Stimulated activated CD4-positive, alpha-beta T cell treated with anti-CD3 and anti-CD28 coated beads, TNF-alpha, amount 100 ng/mL, for 24 hours (primary cell): ENCODE measurements around the gene CDPF1.

Source experiments
- DNase-seq, 3 experiments: peaks; one replicate each; pipeline ENCODE4 v3.0.0-alpha.2; 2020; ENCODE audit warnings: low read depth in 3 of 3

The CDPF1 gene

DNA sequence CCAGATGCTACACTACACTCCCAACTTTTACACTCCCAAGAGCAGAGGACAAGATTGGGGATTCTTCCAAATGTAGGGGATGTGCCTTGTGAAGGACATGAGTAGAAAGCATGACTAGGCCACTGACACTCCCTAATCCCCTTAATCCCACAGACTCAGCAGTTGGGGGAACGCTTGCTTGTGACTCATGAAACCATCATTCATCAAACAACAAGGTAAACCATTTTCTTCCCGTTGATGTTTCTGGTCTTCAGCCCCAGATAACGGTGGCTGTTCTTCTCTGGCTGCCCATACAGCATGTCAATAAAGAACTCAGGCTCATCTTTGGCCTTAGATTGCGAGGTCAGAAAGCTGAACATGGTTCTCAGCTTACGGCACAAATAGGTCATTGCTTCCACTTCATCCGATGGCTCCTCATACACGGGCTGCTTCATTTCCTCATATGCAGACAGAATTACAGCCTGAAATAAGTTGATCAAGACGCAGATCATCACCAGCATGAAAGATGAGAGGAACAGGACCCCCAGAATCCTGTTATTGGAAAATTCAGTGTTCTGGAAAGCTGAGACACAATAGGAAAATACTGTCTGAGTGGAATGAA is 6.4 kb upstream of the CDPF1 start:
- DNase-seq = no peak

DNA sequence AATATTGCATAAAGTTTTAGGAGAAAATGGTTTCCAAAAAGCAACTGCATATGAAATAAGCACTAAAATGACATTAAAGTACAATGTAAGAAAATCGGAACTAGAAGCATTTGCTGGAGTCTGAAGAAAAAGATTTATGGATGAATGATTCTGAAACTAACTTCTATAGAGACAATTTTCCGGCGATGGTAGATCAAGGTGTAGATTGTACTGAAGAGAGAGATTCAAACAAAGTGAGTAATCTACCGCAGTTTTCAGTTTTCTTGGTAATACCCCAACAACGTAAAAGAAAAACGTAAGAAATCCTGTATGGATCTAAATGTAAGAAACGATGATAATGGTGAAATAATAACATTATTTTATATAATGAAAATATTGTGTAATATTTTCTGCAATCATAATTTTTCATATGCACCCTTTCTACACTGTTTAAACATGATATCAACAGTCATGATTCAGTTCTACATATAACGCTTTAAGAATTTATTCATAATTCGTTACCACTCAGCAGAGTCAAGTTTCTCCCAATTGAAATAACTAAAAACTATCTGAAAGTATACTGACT is 1.8 kb upstream of the CDPF1 start:
- DNase-seq = no peak

DNA sequence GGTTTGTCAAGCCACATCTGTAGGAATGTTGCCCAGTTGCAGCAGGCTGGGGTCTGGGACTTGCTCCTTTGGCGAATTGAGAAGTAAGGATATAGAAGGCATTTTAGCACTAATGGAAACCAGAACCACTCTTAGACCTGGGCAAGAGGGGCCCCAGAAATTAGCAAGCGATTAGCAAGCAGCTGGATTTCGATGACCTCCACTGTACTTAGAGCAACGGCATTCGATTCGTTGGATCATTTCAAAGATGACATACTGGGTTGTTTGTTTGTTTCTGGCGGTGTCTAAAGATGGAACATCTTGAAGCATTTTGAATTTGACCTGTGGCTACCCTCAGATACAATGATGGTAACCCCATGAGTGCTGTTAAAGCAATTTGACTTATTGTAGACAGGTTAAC is 1.2 kb upstream of the CDPF1 start:
- no peak for DNase-seq

DNA sequence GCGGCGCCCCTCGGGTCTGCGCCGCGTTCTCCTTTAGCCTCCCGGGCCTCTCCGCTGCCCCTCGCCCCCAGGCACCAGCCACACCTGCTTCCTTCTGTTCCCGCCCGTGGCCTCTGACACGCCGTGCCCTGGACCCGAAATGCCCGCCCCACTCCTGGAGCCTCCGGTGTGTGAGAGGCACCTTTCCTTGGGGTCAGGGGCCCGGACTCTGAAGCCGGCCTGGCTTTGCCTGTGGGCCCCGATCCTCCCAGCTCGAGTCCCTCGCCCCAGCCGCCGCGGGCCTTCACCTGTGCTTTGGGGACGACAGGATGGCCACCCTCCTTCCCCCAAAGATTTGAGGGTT is 661 bp upstream of the CDPF1 start:
- peak in 1 of 3 experiments; percentile 18 for DNase-seq

DNA sequence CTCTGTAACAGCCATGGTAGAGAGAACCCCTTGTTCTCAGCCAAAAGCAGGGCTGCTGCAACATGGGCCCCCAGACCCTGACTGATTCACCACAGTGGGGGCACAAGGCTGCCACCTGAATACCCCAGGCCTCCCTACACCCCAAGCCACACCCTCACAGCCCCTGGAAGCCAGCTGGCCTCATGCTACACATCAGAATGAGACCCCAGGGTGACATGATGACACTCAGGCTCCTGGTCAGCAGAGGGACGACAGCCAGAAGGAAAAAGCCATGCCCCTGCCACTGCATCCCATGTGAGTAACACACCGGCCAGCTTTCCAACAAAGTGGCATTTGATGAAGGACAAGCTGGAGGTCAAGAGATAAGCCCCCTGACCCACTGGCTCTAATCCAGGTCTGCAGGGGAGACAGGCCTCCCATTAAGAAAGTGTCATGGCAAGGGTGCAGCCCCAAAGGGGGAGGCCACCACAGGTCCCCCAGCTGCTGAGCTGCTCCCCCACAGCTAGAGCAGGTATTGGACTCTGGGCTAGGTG is 2.6 kb downstream of the CDPF1 start:
- DNase-seq = no peak

DNA sequence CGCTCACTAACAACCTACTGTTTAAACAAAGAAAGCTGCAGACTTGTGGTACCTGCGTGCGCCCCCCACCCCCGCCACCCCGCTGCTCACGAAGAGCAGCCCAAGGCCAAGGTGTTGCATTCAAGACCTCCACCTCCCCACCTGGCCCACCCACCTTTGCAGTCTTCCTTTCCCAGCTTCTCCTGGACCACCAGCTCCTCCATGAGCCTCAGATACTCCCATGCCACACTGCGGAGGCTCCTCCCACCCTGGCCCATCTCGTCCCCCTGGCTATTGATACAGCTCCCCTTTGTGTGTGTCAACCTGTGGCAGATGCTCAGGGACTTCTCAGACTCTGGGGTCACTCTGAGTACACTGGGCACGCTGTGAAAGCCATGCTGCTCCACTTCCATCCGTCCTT is 3.9 kb downstream of the CDPF1 start:
- no peak for DNase-seq

DNA sequence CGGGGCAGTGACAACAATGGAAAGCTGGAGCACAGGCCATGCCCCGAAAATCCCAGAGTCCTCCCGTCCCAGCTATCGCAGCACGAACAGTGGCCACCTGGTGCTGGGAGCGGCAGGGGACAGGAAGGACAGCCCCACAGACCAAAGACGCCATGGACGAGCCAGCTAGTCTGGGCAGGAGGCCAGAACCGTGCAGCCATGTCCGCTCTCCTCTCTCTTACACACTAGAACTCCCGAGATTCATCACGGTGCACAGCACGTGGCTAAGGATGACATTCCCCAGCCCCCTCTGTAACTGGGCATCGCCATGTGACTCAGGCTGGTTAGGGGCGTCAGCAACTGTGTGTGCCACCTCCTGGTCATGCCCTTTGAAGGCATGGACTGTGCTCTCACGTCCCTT is 4.6 kb downstream of the CDPF1 start:
- DNase-seq = no peak

DNA sequence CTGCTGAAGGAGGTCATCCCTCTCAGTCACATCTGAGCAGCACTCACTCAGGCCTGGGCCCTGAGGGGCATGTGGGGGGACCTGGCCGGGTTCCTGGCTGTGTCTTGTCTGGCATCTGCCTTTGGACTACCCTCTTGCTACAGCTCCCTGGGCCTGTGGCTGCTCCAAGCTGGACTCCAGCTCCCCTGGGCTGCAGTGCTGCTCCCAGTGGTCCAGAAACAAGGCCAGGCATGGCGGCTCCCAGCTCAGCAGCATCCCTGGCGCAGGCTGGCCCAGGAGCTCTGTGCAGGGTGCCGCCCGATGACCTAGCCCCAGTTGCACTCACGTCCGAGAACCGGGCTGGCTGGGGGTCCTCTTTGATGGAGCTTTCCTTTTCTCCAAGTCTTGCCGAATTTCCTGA is 5.3 kb downstream of the CDPF1 start:
- DNase-seq = no peak

DNA sequence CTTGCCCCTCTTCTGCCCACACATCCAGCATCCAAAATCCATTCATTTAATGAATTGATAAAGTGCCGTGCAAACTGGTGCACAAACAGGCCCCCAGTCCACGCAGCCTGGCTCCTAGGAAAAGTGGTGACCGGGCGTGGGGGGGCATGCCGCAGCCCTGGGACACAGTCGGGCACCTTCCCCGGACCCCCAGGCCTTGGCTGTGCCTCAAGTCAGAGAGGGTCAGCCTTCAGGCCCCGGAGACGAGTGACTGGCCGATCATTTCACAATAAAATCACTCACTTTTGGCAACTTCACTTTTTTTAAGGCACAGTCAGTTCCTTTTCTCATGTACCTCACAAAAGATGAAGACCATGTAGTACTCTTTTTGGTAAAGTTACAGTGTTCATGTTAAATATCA is 8.0 kb downstream of the CDPF1 start:
- DNase-seq = no peak

DNA sequence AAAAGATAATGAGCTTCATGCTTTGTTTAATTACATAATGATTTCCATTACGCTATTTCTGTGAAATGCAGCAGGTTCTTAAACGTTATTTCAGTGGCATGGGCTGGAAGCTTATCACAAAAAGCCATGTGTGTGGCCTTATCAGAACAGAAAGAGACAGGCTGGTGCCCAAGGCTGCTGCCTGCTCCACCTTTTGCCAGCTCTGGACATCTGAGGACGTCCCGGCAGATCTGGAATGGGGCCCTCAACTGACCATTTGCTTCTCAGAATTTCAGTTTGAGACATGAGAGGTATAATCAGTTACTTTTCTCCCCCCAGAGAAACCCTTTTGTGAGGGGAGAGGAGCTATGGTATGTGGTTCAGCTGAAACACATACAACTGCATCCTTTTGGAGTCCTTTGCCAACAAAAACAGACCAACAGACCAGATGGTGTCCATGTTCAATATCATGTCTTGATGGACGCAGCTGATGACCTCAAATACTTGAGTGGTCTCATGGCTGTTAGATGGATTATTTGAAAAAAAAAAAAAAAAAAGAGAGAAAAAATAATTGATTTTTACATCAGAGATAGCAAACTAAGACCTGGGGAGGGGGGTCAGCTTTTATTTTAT is 8.6 kb downstream of the CDPF1 start:
- DNase-seq = no peak

DNA sequence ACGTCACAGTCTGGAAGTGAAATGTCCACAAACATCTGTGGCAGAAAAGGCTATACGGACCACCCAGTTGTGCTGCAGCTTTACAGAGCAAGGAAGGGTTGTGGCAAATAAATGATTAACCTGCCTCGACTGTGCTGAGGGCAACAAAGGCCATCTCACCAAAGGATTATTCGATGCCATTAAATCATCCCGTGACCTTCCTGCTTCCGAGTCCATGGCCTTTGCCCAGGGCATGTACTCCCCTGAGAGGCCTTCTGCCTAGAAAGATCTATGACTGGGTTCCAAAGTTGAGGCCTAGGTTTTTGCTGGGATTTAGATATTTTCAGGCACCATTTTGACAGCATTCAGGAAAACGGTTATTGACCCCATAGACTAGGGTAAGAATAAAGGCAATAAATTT is 9.2 kb downstream of the CDPF1 start:
- no peak for DNase-seq

DNA sequence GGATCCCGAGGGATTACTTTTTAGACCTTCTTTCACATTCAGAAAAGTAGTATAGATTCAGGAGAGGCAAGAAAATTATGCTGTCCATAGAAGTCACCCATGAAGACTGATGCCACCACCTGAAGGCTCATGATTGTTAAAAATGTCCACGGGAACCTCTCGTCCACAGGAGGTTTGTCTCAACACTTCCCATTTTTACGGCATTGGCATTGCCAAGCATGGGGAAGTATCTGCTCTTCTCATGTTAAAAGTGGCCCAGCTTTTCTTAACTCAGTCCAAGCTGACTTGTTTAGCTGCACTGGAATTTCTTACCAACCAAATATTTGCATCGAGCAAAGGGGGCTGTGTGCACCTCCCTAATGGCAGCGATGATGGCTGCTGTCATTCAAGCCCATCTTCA is 9.6 kb downstream of the CDPF1 start:
- no peak for DNase-seq

DNA sequence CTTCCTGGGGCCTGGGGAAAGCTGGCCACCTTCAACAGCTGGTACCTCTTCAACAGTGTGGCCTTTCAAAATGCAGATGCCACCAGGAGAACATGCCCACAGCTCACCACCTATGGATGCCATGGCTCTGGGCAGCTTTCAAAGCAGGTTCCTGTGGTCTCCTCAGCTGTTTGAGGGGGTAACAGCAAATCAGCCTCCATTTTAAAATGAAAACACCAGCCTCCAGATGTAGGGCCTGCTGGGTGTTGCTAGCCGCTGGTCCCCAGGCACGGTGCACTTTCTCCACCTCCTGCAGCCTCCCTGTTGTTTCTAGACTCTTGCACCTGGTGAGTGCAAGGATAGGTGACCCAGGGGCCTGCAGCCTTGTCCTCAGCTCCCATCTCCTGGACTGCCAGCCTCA is 10.0 kb downstream of the CDPF1 start:
- DNase-seq = no peak

DNA sequence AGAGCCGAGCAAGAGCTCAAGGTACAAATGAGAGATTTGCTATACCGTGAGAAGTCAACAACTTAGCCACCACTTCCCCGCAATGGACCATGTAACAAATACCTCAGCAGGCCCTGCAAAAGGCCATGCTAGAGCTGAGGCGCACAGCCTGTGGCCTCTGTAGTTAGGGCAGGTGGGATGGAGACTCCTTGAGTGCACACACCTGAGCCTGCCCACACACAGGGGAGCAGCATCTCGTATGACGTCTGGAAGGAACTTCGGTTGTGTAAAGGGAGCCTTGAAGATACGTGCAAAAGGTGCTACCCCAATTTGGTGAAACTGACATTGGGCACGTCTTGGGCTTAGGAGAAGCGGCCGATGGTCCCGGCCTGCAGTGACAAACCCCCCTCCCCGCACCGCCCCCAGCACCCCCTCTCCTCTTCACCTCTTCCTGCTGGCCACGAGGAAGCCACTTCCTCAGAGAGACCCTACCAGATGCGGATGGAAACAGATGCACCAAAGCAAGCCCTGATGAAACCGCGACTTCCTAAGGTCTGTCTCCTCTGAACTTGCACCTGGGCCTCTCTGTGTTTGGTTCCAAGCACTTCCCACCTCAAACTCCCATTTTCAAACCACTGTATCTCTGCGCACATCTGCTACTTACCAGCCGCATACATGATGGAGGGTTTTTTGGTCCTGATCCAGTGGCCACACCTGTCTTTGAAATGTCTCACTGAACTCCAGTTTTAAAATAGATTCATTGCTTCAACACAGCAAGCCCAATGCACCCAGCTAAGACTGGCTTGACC is 10.6 kb downstream of the CDPF1 start:
- no peak for DNase-seq

DNA sequence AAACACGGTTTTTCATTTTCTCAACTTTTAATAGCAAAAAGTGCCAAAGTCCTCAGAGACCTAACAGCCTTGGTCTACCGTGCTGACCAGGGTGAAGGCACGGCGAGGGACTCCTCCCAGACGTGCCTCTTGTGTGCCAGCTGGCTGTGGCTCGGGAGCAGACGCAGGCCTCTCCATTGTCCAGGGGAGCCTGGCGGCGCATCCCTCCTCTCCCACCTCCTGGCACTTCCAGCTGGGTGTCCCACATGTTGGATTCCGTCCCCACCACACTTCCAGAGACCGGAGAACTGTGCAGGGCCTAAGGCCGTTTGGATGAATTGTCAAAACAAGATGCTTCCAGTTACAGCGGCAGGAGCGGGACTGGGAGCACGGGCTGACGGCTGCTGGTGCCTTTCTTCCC is 11.6 kb downstream of the CDPF1 start:
- no peak for DNase-seq

DNA sequence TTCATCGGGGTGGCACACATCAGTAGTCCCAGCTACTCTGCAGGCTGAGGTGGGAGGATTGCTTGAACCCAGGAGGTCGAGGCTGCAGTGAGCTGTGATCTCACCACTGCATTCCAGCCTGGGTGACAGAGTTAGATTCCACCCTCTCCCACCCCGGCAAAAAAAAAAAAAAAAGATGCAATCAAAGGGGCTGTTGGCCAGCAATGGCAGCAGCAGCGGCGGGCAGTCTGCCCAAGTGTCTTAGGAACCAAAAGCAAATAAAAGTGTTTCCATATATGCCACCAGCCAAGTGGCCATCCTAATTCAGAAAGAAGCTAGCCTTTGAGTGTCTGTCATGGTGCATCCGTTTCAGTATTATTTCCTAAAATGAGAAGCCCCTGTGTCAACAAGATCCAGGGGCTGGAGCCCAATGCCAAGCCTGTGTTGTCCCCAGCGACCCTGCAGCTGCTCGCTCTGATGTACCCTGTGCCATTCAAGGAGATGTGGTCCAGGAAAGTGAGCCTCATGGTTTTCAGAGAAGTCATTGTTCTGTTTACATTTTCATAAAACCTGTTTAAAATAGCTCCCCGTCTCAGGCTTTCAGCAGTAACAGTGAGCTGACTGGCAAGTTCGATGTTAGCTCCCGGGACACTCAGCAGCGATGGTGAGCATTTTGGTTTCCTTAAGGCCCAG is 12.5 kb downstream of the CDPF1 start:
- no peak for DNase-seq

DNA sequence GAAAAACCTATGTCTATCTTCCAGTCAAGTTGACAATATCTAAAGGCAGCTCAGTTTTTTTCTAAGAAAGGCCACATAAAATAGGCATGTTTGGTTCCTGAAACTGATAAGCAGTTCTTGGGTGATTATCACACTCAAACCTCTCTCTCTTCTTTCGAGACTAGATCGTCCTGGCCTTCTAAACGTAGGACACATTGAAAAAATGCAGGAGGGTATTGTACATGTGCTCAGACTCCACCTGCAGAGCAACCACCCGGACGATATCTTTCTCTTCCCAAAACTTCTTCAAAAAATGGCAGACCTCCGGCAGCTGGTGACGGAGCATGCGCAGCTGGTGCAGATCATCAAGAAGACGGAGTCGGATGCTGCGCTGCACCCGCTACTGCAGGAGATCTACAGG is 15.1 kb downstream of the CDPF1 start:
- DNase-seq = no peak

DNA sequence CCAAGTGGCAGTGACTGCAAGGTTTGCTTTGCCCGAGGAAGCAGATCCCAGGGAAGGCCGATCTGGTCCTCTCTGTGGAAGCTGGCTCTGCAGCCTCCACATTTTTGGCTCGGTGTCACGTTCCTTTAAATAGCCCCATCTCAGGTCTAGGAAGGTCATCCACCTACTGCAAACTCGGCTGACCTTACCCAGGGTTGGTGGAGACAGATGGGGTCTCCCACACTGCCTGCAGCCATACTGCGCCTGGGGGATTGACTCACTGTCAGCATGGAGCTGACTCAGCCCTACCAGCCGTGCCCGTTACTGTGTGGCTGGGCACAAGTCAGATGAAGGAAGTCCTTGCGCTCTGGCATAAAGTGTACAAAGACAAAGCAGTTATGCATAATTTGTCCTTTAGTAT is 16.9 kb downstream of the CDPF1 start:
- no peak for DNase-seq

DNA sequence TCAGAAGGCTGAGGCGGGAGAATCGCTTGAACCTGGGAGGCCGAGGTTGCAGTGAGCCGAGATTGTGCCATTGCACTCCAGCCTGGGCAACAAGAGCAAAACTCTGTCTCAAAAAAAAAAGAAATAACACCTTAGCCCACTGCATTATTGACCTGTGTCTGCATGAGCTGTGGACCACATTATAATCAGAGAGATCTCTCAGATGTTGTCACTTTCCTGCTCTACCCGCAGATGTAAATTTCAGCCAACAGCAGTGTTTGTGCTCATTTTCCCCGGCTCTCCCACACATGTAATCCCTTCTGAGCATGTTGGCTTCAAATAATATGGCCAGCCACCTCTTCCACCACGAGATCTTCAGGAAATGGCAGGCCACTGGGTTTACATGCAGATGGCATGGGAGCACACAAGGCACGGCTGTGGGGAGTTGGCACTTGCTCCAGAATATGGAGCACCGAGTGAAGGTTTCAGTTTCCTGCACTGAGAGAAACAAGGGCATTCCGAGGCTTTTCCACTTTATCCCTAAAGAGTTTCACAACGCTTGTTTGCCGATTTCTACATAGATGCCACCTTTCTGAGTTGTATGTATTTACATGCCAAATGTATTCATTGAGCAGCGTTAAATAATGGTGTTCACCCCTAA is 19.7 kb downstream of the CDPF1 start:
- DNase-seq = no peak

DNA sequence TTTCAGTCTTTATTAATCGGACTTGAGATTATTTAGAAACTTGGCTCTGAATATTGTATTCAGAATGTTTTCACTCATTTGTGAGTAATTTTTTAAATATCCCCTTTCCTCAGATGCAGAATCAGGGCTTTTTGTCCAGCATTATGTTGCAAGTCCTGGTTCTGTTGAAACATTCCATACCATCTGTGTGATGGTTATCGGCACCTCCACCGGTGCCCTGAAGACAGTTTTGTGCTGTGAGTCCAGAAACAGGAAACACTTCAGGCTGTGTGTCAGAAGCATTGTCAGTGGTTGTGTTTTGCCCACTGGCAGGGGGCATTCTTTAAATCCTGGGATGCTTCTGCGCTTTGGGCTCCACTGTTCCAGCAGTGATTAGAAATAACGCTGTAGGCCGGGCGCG is 20.4 kb downstream of the CDPF1 start:
- DNase-seq = no peak

DNA sequence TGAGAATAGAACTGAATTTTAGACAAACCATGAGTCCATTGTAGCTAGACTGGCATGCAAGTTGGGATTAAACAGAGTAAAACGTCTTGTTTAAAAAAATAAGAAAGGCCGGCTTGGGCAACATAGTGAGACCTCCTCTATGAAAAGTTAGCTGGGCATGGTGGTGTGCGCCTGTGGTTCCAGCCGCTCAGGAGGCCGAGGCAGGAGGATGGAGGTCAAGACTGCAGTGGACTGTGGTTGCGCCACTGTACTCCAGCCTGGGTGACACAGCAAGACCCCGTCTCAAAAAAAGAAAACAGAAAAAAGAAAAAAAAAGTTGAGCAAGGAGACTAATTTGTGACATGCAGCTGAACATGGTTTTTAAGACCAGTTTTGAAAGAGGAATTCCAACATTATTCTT is 23.5 kb downstream of the CDPF1 start:
- DNase-seq = no peak

DNA sequence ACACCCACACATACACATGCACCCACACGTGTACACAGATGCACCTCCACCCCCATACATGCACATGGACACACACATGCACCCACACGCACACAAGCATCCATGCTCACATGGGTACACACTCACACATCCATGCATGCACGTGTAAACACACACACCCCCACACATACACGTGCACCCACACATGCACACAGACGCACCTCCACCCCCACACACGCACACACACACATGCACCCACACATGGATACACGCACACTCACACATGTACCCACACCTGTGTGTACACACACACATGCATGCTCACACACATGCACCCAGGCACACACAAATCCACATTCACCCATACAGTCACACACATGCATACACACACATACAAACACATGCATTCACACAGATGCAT is 24.5 kb downstream of the CDPF1 start:
- no peak for DNase-seq
